HEK293 (cell line): ENCODE measurements around the gene FCHO2.
"Not testable (repeated sequence)": the region's sequence is repeated elsewhere in the genome, so short reads cannot be mapped to it uniquely, and the experiment has no call there.

Source experiments
- CTCF ChIA-PET: fragments of 350-600 bp; formaldehyde crosslinking; extraction: SDS; loops from one replicate; lab custom pipeline; 2021; ENCODE audit warnings: antibody characterized with exemption; lab: Yijun Ruan, JAX
- POLR2A ChIA-PET: fragments of 300-600 bp; formaldehyde crosslinking; extraction: SDS; loops from one replicate; lab custom pipeline; 2020; ENCODE audit warnings: antibody characterized with exemption, inconsistent platforms; lab: Yijun Ruan, JAX
- H3K27ac ChIP-seq: fragments of 200-500 bp; sonication (Bioruptor generic); 2 replicates; pipeline ENCODE4 v1.5.1; 2014; ENCODE audit warnings: low read depth, low read length, control low read depth, inconsistent platforms; ENCODE audit errors: extremely low read depth
- H3K36me3 ChIP-seq, 2 experiments: fragments of 200-500 bp in 1 of 2; sonication (Bioruptor generic) in 1 of 2; 1 replicate in 1 of 2; 2 replicates in 1 of 2; pipeline ENCODE4 v1.5.1; 2014 to 2017; ENCODE audit warnings: inconsistent platforms in 2 of 2, low read length in 2 of 2; ENCODE audit not compliant: control insufficient read depth in 2 of 2, insufficient read depth in 1 of 2
- H3K4me1 ChIP-seq: fragments of 200-500 bp; sonication (Bioruptor generic); 2 replicates; pipeline ENCODE4 v1.5.1; 2014; ENCODE audit warnings: mild to moderate bottlenecking, low read length, inconsistent platforms; ENCODE audit not compliant: control insufficient read depth, insufficient read depth
- H3K4me3 ChIP-seq: 2 replicates; pipeline ENCODE4 v1.5.1; 2011; ENCODE audit warnings: low read depth, mild to moderate bottlenecking, control low read depth, low read length, moderate library complexity
- H3K9me3 ChIP-seq: fragments of 200-500 bp; sonication (Bioruptor generic); 2 replicates; pipeline ENCODE4 v1.5.1; 2014; ENCODE audit warnings: low read depth, low read length, inconsistent platforms; ENCODE audit not compliant: control insufficient read depth, insufficient read depth
- MYNN ChIP-seq: fragments of 450-650 bp; formaldehyde crosslinking; IDR thresholded peaks from 2 replicates; pipeline ENCODE4 v1.5.1; 2016; ENCODE audit warnings: missing biosample characterization, missing genetic modification characterization, borderline replicate concordance
- ZBTB17 ChIP-seq: fragments of 450-650 bp; formaldehyde crosslinking; IDR thresholded peaks from 2 replicates; pipeline ENCODE4 v1.5.1; 2016; ENCODE audit warnings: missing biosample characterization, missing genetic modification characterization
- ZNF121 ChIP-seq: fragments of 450-650 bp; formaldehyde crosslinking; IDR thresholded peaks from 2 replicates; pipeline ENCODE4 v1.5.1; 2016; ENCODE audit warnings: missing biosample characterization, missing genetic modification characterization
- ZNF274 ChIP-seq, 2 experiments: fragments of 200-500 bp in 1 of 2; fragments of 450-650 bp in 1 of 2; sonication (Bioruptor generic) in 1 of 2; formaldehyde crosslinking in 1 of 2; IDR thresholded peaks; 2 replicates each; pipeline versions ENCODE4 v1.5.1 to v1.6.1; 2014 to 2016; ENCODE audit warnings: borderline replicate concordance in 1 of 2, inconsistent platforms in 1 of 2, low read length in 1 of 2, missing biosample characterization in 1 of 2, missing genetic modification characterization in 1 of 2
- ZNF416 ChIP-seq: fragments of 450-650 bp; formaldehyde crosslinking; IDR thresholded peaks from 2 replicates; pipeline ENCODE4 v1.5.1; 2016; ENCODE audit warnings: missing biosample characterization, missing genetic modification characterization
- ZNF473 ChIP-seq: fragments of 450-650 bp; formaldehyde crosslinking; IDR thresholded peaks from 2 replicates; pipeline ENCODE4 v1.5.1; 2017; ENCODE audit warnings: missing biosample characterization, missing genetic modification characterization
- ZNF558 ChIP-seq: fragments of 450-650 bp; formaldehyde crosslinking; IDR thresholded peaks from 2 replicates; pipeline ENCODE4 v1.5.1; 2016; ENCODE audit warnings: missing biosample characterization, missing genetic modification characterization
- ZSCAN16 ChIP-seq: fragments of 450-650 bp; formaldehyde crosslinking; IDR thresholded peaks from 2 replicates; pipeline ENCODE4 v1.5.1; 2016; ENCODE audit warnings: missing biosample characterization, missing genetic modification characterization
- TF ChIP-seq, protein P1 (sequence below): fragments of 450-650 bp; formaldehyde crosslinking; IDR thresholded peaks from 2 replicates; pipeline ENCODE4 v1.5.1; 2016; ENCODE audit warnings: missing biosample characterization, missing genetic modification characterization
- TF ChIP-seq, protein P2 (sequence below): fragments of 450-650 bp; formaldehyde crosslinking; IDR thresholded peaks from 2 replicates; pipeline ENCODE4 v1.5.1; 2017; ENCODE audit warnings: missing biosample characterization, missing genetic modification characterization

Gene FCHO2

DNA sequence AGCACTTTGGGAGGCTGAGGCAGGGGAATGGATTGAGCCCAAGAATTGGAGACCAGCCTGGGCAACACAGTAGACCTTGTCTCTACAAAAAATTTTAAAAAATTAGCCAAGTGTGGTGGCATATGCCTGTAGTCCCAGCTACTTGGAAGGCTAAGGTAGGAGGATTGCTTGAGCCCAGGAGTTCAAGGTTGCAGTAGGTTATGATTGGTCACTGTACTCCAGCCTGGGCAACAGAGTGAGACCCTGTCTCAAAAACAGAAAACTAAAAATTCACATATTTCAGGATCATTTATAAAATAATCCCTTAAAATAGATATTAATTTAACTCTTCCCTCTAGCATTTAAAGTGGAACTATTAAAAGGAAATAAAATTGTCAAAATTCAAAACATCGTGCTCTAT lies 3.4 kb downstream of the FCHO2 start:
- Histone ChIP-seq H3K4me1 (no peaks in the 10 kb centered on the region), H3K27ac (no peak overlapping the region), H3K9me3 (no peaks in the 10 kb centered on the region), H3K36me3 (peaks cover 0 to 3% of the 10 kb centered on the region in 2 experiments; a peak in 1 of 3 replicates), H3K4me3 (no peak overlapping the region)
- no peak for TF ChIP-seq ZBTB17 (tag by site-specific recombination)
- TF ChIP-seq ZNF121: 0 out of 2 replicates have a peak, but pooled peaks have one; percentile 45
- POLR2A ChIA-PET: no interaction called here
- CTCF ChIA-PET: no interaction called here

- H3K36me3 ChIP-seq, H3K4me3 ChIP-seq, H3K27ac ChIP-seq, H3K4me1 ChIP-seq, POLR2A ChIA-PET, H3K9me3 ChIP-seq, CTCF ChIA-PET: not testable (repeated sequence)
These were observed 18.6 kb downstream of the FCHO2 start for GRCh38 chr5:72974481-72974880.

GRCh38 chr5:72976810-72977209 lies 21.0 kb downstream of the FCHO2 start:
- POLR2A ChIA-PET, H3K9me3 ChIP-seq, CTCF ChIA-PET, H3K27ac ChIP-seq, H3K4me3 ChIP-seq, H3K4me1 ChIP-seq, H3K36me3 ChIP-seq: not testable (repeated sequence)

DNA sequence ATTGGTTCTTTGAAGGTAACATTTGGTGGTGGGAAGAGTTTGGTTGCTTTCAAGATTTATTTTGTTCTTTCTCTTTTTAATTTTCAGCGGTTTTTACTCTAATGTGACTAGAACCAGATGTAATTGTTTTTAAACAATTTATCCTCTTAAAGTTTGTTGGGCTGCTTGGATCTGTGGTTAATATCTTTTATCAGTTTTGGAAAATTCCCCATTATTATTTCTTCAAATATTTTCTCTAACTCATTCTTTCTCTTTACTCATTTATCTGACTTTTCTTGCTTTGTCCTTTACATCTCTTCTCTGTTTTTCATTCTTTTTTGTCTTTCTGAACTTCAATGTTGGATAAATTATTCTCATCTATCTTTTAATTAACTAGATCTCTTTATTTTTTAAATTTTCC lies 29.9 kb downstream of the FCHO2 start:
- TF ChIP-seq ZNF558 (tag by site-specific recombination): peak; percentile 94
- no peak for TF ChIP-seq MYNN (tag by site-specific recombination)
- POLR2A ChIA-PET: no interaction called here
- CTCF ChIA-PET: no interaction called here
- no peaks in the 10 kb centered on the region for H3K4me1 ChIP-seq
- H3K4me3 ChIP-seq: no peak overlapping the region
- H3K9me3 ChIP-seq: no peaks in the 10 kb centered on the region
- peaks cover 2 to 9% of the 10 kb centered on the region in 2 experiments for H3K36me3 ChIP-seq
- H3K27ac ChIP-seq: no peak overlapping the region

DNA sequence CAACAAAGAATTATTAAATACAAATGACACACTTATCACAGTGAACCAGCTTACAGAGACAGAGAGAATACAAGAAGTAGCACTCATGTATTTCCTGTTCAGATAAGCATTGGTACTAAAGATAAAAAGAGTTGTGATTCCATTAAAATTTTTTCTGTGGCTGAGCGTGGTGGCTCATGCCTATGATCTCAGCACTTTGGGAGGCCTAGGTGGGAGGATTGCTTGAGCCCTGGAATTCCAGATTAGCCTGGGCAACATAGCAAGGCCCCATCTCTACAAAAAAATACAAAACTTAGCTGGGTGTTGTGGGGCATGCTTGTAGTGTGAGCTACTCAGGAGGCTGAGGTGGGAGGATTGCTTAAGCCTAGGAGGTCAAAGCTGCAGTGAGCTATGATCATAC lies 32.9 kb downstream of the FCHO2 start:
- TF ChIP-seq ZNF121 (peak; percentile 56; the same call in 1 of the 2 replicates), ZSCAN16 (tag by site-specific recombination) (no peak), ZNF416 (tag by site-specific recombination) (no peak), ZNF274 (IDR thresholded peaks at IDR 0.05; ENCODE audit: low read length) (no peak), ZNF274 (tag by site-specific recombination; IDR thresholded peaks at IDR 0.05; ENCODE audit: borderline replicate concordance) (no peak)
- TF ChIP-seq, protein P1, sequence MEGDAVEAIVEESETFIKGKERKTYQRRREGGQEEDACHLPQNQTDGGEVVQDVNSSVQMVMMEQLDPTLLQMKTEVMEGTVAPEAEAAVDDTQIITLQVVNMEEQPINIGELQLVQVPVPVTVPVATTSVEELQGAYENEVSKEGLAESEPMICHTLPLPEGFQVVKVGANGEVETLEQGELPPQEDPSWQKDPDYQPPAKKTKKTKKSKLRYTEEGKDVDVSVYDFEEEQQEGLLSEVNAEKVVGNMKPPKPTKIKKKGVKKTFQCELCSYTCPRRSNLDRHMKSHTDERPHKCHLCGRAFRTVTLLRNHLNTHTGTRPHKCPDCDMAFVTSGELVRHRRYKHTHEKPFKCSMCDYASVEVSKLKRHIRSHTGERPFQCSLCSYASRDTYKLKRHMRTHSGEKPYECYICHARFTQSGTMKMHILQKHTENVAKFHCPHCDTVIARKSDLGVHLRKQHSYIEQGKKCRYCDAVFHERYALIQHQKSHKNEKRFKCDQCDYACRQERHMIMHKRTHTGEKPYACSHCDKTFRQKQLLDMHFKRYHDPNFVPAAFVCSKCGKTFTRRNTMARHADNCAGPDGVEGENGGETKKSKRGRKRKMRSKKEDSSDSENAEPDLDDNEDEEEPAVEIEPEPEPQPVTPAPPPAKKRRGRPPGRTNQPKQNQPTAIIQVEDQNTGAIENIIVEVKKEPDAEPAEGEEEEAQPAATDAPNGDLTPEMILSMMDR: no peak
- Histone ChIP-seq H3K4me3 (no peak overlapping the region), H3K4me1 (no peaks in the 10 kb centered on the region; the same call in 1 of the 2 replicates), H3K27ac (no peak overlapping the region), H3K9me3 (no peaks in the 10 kb centered on the region), H3K36me3 (peaks cover 17 to 20% of the 10 kb centered on the region in 2 experiments)
- ChIA-PET CTCF (interaction anchor here (0.6 kb wide), 1 partner anchor 609 kb away, joined by 3 read pairs; no protein-coding TSS in a partner anchor), POLR2A (no interaction called here)

GRCh38 chr5:72991394-72991793 lies 35.6 kb downstream of the FCHO2 start:
- TF ChIP-seq ZNF473 (tag by site-specific recombination): no peak
- TF ChIP-seq, protein P2, sequence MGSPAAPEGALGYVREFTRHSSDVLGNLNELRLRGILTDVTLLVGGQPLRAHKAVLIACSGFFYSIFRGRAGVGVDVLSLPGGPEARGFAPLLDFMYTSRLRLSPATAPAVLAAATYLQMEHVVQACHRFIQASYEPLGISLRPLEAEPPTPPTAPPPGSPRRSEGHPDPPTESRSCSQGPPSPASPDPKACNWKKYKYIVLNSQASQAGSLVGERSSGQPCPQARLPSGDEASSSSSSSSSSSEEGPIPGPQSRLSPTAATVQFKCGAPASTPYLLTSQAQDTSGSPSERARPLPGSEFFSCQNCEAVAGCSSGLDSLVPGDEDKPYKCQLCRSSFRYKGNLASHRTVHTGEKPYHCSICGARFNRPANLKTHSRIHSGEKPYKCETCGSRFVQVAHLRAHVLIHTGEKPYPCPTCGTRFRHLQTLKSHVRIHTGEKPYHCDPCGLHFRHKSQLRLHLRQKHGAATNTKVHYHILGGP (tag by site-specific recombination): 0 out of 2 replicates have a peak, but pooled peaks have one; percentile 16

More at GRCh38 chr5:72991394-72991793, 35.6 kb downstream of the FCHO2 start:
- Histone ChIP-seq H3K9me3 (no peaks in the 10 kb centered on the region), H3K36me3 (peaks cover 17 to 20% of the 10 kb centered on the region in 2 experiments), H3K4me1 (no peaks in the 10 kb centered on the region; the same call in 1 of the 2 replicates), H3K27ac (no peak overlapping the region), H3K4me3 (no peak overlapping the region)
- ChIA-PET POLR2A (no interaction called here), CTCF (no interaction called here)
